ENCODE data around the gene DAPL1.

- TF ChIP-seq ZNF384 (IDR thresholded peaks at IDR 0.05; ENCODE audit: borderline replicate concordance, low read depth, low read length) (no peak), MAX (IDR thresholded peaks at IDR 0.05; ENCODE audit: low read depth, low read length) (no peak), E4F1 (IDR thresholded peaks at IDR 0.05; ENCODE audit: borderline replicate concordance, partially characterized antibody) (no peak), BRCA1 (IDR thresholded peaks at IDR 0.05; ENCODE audit: low read depth, low read length) (no peak), RFX5 (IDR thresholded peaks at IDR 0.05; ENCODE audit: low read depth, low read length) (no peak), CHD4 (IDR thresholded peaks at IDR 0.05) (no peak), CTCF (IDR thresholded peaks at IDR 0.05 in 2 of 3, conservative IDR thresholded peaks at IDR 0.05 in 1 of 3; ENCODE audit: control insufficient read depth in 2 of 3, extremely low read depth in 1 of 3, insufficient read depth in 1 of 3, low read depth in 3 of 3, low read length in 3 of 3) (no peak), RELA (IDR thresholded peaks at IDR 0.05; ENCODE audit: borderline replicate concordance, partially characterized antibody) (no peak)
Measured at GRCh38 chr2:158782616-158783015, 12.5 kb upstream of the DAPL1 start.

Data from GM12878 (cell line).